GM12878 (cell line): ENCODE measurements around the gene SMIM13. TPM values are rescaled to one million over a fixed set of nuclear protein-coding genes. Genes with fewer than 3 reads are reported as not detected.

ENCODE experiments used
- ATAC-seq: fragments of 200-7000 bp; cut with Tn5 transposase; 3 replicates; pipeline ENCODE4 v1.9.1; 2020; ENCODE audit warnings: mild to moderate bottlenecking, moderate library complexity
- BruUV-seq: library from RNA; stranded (reverse); fragments of 400-500 nt; replicated peaks from 2 replicates; lab custom pipeline; 2021; lab: Mats Ljungman, UMichigan
- CTCF ChIA-PET: fragments of 300-600 bp; sonication (Branson Sonifier 250); formaldehyde crosslinking; extraction: SDS; loops from one replicate; lab custom pipeline; 2021; ENCODE audit warnings: inconsistent platforms; lab: Yijun Ruan, JAX
- POLR2A ChIA-PET: fragments of 350-600 bp; formaldehyde crosslinking; extraction: SDS; loops from one replicate; lab custom pipeline; 2021; ENCODE audit warnings: inconsistent platforms; lab: Charles Lee
- RAD21 ChIA-PET: fragments of 300-600 bp; sonication (Branson Sonifier 250); formaldehyde crosslinking; loops from one replicate; lab custom pipeline; 2023; ENCODE audit warnings: antibody characterized with exemption; ENCODE audit not compliant: unreplicated experiment; lab: Charles Lee
- SMC1A ChIA-PET: fragments of 300-600 bp; sonication (Branson Sonifier 250); formaldehyde crosslinking; loops from one replicate; lab custom pipeline; 2023; ENCODE audit not compliant: unreplicated experiment, uncharacterized antibody; lab: Charles Lee
- DNase-seq: peaks from one replicate; pipeline ENCODE4 v3.0.0-alpha.2; 2011; ENCODE audit warnings: low read depth, low spot score
- FAIRE-seq: peaks from 3 replicates; lab custom pipeline; 2011; peaks lifted over from hg19 to GRCh38; lab: Jason Lieb, UNC
- H2AFZ ChIP-seq: 2 replicates; pipeline ENCODE4 v1.6.0; 2011; ENCODE audit warnings: low read depth, low read length, control low read depth; ENCODE audit not compliant: control insufficient read depth
- H3K27ac ChIP-seq: 2 replicates; pipeline ENCODE4 v1.5.1; 2011; ENCODE audit warnings: control low read depth; ENCODE audit not compliant: control insufficient read depth, insufficient read depth
- H3K27me3 ChIP-seq, 2 experiments: replicated peaks in 1 of 2; 2 replicates each; pipeline versions ENCODE4 v1.6.0 to v1.6.1; 2011; ENCODE audit warnings: low read length in 1 of 2; ENCODE audit not compliant: control insufficient read depth in 2 of 2, insufficient read depth in 2 of 2
- H3K36me3 ChIP-seq, 2 experiments: 2 replicates each; pipeline ENCODE4 v1.5.1; 2011; ENCODE audit warnings: low read length in 1 of 2; ENCODE audit not compliant: control insufficient read depth in 2 of 2, insufficient read depth in 2 of 2
- H3K4me1 ChIP-seq: 2 replicates; pipeline ENCODE4 v1.6.1; 2011; ENCODE audit warnings: mild to moderate bottlenecking, low read length, moderate library complexity, mixed read lengths; ENCODE audit not compliant: control insufficient read depth, insufficient read depth
- H3K4me2 ChIP-seq: 2 replicates; pipeline ENCODE4 v1.6.0; 2011; ENCODE audit warnings: control low read depth; ENCODE audit not compliant: control insufficient read depth, insufficient read depth
- H3K4me3 ChIP-seq: fragments of 200-600 bp; sonication (generic); 2 replicates; pipeline ENCODE4 v1.5.1; 2016
- H3K79me2 ChIP-seq: 2 replicates; pipeline ENCODE4 v1.6.0; 2011; ENCODE audit warnings: low read length; ENCODE audit not compliant: control insufficient read depth, insufficient read depth
- H3K9ac ChIP-seq: 2 replicates; pipeline ENCODE4 v1.8.0; 2011; ENCODE audit warnings: low read length, control low read depth, mixed read lengths; ENCODE audit not compliant: control insufficient read depth, insufficient read depth
- H3K9me3 ChIP-seq: replicated peaks from 3 replicates; pipeline ENCODE4 v1.5.1; 2011; ENCODE audit warnings: mild to moderate bottlenecking, low read length; ENCODE audit not compliant: control insufficient read depth, insufficient read depth
- H4K20me1 ChIP-seq: 2 replicates; pipeline ENCODE4 v1.6.0; 2011; ENCODE audit not compliant: control insufficient read depth, insufficient read depth
- FOXK2 ChIP-seq: fragments of 450-650 bp; IDR thresholded peaks from 2 replicates; pipeline ENCODE4 v1.6.1; 2017; ENCODE audit warnings: mild to moderate bottlenecking, moderate library complexity
- HCFC1 ChIP-seq: fragments of 150-350 bp; IDR thresholded peaks from 2 replicates; pipeline ENCODE4 v1.6.1; 2014; ENCODE audit warnings: low read length
- IRF4 ChIP-seq: IDR thresholded peaks from 2 replicates; pipeline ENCODE4 v1.6.1; 2011; ENCODE audit warnings: low read depth, low read length
- NFYA ChIP-seq: IDR thresholded peaks from 2 replicates; pipeline ENCODE4 v1.6.1; 2011; ENCODE audit warnings: low read depth, mild to moderate bottlenecking, low read length, improper control_type of control experiment, borderline replicate concordance
- NRF1 ChIP-seq: conservative IDR thresholded peaks from 2 replicates; pipeline ENCODE4 v1.6.1; 2011; ENCODE audit warnings: mild to moderate bottlenecking, low read depth, low read length, improper control_type of control experiment
- RAD21 ChIP-seq: IDR thresholded peaks from 2 replicates; pipeline ENCODE4 v1.6.1; 2011; ENCODE audit warnings: mild to moderate bottlenecking, low read depth, low read length, moderate library complexity; ENCODE audit not compliant: insufficient read depth
- RELB ChIP-seq: fragments of 450-650 bp; IDR thresholded peaks from 2 replicates; pipeline ENCODE4 v1.6.1; 2017; ENCODE audit warnings: low read depth, mild to moderate bottlenecking, moderate library complexity
- ZBTB40 ChIP-seq: fragments of 450-650 bp; IDR thresholded peaks from 2 replicates; pipeline ENCODE4 v1.6.1; 2016; ENCODE audit warnings: mild to moderate bottlenecking, moderate library complexity, borderline replicate concordance
- ZNF384 ChIP-seq: IDR thresholded peaks from 2 replicates; pipeline ENCODE4 v1.6.1; 2012; ENCODE audit warnings: low read depth, mild to moderate bottlenecking, low read length, improper control_type of control experiment, borderline replicate concordance
- ZSCAN29 ChIP-seq: fragments of 450-650 bp; IDR thresholded peaks from 2 replicates; pipeline ENCODE4 v1.6.1; 2017; ENCODE audit warnings: mild to moderate bottlenecking, moderate library complexity
- WGBS: methylation state at CpG from one replicate; pipeline ENCODE4 v1.1.6; 2016; ENCODE audit warnings: low lambda C conversion rate; ENCODE audit not compliant: insufficient replicate concordance, insufficient coverage; ENCODE audit errors: missing lambda C conversion rate; 5-methylcytosine and 5-hydroxymethylcytosine counted together
- in situ Hi-C: fragments of 300-500 bp; cut with MboI; formaldehyde crosslinking; loops from 9 replicates; pipeline ENCODE4 v1.14.3; 2018; ENCODE audit warnings: mixed read lengths
- intact Hi-C: fragments of 100-400 bp; cut with micrococcal nuclease; formaldehyde crosslinking; loops from one replicate; pipeline ENCODE4 v1.14.2; 2022; ENCODE audit not compliant: unreplicated experiment
- polyA plus RNA-seq, 11 experiments: library from polyadenylated mRNA; depleted of rRNA in 4 of 11; unstranded in 6 of 11; stranded (reverse) in 5 of 11; fragments of >200 nt; fragmentation: Nextera tagmentation in 4 of 11; fragmentation: Illumina TruSeq in 1 of 11; extraction: Ambion mirVana in 4 of 11; extraction: Trizol in 1 of 11; gene quantifications; 1 replicate in 1 of 11; 2 replicates in 10 of 11; pipeline versions ENCODE4 v1.2.1 to v1.2.3, GENCODE V29; 2011 to 2016; ENCODE audit warnings: inconsistent platforms in 2 of 11, missing spikeins in 2 of 11, low read depth in 1 of 11
- total RNA-seq, 4 experiments: library from RNA; depleted of rRNA in 3 of 4; stranded (reverse); fragments of >200 nt in 3 of 4; fragmentation: Illumina TruSeq in 1 of 4; extraction: Trizol in 1 of 4; gene quantifications; 2 replicates each; pipeline versions ENCODE4 v1.2.1 to v1.2.3, GENCODE V29; 2013 to 2021
- TF ChIP-seq, protein P1 (sequence below): fragments of 150-350 bp; IDR thresholded peaks from 2 replicates; pipeline ENCODE4 v1.6.1; 2014; ENCODE audit warnings: mild to moderate bottlenecking, low read depth, low read length

The SMIM13 gene
- total and polyA plus RNA-seq, 10 of the 15 experiments (the other 5 are each of a cell fraction or from before 2014, with no cell fraction given), result 2.0 to 8.5 (median 4.7) TPM

- peak; percentile 79; the same call in 1 of the 2 replicates for TF ChIP-seq IRF4
- no peak for TF ChIP-seq RAD21
- TF ChIP-seq RELB, result 0 out of 2 replicates have a peak, but pooled peaks have one; percentile 24
- TF ChIP-seq ZSCAN29, result no peak
Measured at GRCh38 chr6:11163932-11164331, 70.3 kb downstream of the SMIM13 start (continued).

GRCh38 chr6:11164717-11165646 is 71.3 kb downstream of the SMIM13 start:
- ChIA-PET RAD21 (no interaction called here), SMC1A (interaction anchor here (0.9 to 1.6 kb wide), 3 partner anchors 12 to 331 kb away, joined by 3 to 5 read pairs (median 3); no protein-coding TSS in a partner anchor), POLR2A (no interaction called here), CTCF (interaction anchor here (0.6 to 1.6 kb wide), 5 partner anchors 10 to 331 kb away, joined by 3 to 6 read pairs (median 4); no protein-coding TSS in a partner anchor)
- H3K27me3 ChIP-seq, result no peaks in the 10 kb centered on the region
- H4K20me1 ChIP-seq, result no peaks in the 10 kb centered on the region
- no peak overlapping the region for H3K27ac ChIP-seq
- no peaks in the 10 kb centered on the region for H3K9me3 ChIP-seq
- intact Hi-C loops, result no loop called here
- FAIRE-seq (no peak), DNase-seq (no peak), ATAC-seq (no peak)
- no peaks in the 10 kb centered on the region for H3K79me2 ChIP-seq
- in situ Hi-C loops, result no loop called here
- no peak overlapping the region for H3K4me3 ChIP-seq
- H3K4me2 ChIP-seq, result no peak overlapping the region
- no peaks in the 10 kb centered on the region for H3K36me3 ChIP-seq
- H2AFZ ChIP-seq, result no peak overlapping the region
- BruUV-seq, result no TSS peak
- 79% methylated on average over 20 of the region's 20 CpGs for WGBS
- H3K9ac ChIP-seq, result no peak overlapping the region
- peaks cover 6% of the 10 kb centered on the region; the same call in 1 of the 2 replicates for H3K4me1 ChIP-seq
- TF ChIP-seq, protein P1, sequence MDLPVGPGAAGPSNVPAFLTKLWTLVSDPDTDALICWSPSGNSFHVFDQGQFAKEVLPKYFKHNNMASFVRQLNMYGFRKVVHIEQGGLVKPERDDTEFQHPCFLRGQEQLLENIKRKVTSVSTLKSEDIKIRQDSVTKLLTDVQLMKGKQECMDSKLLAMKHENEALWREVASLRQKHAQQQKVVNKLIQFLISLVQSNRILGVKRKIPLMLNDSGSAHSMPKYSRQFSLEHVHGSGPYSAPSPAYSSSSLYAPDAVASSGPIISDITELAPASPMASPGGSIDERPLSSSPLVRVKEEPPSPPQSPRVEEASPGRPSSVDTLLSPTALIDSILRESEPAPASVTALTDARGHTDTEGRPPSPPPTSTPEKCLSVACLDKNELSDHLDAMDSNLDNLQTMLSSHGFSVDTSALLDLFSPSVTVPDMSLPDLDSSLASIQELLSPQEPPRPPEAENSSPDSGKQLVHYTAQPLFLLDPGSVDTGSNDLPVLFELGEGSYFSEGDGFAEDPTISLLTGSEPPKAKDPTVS, result no peak
- TF ChIP-seq NFYA, result no peak
- no peak for TF ChIP-seq ZBTB40
- TF ChIP-seq RELB, result no peak
- no peak for TF ChIP-seq FOXK2
- TF ChIP-seq ZNF384, result no peak
- TF ChIP-seq HCFC1, result no peak
- TF ChIP-seq NRF1, result no peak
